Endothelial cell of coronary artery (primary cell): ENCODE data around the gene CCT8L2. TPM values are rescaled to one million over a fixed set of nuclear protein-coding genes. Genes with fewer than 3 reads are reported as not detected.

Experiments
- total RNA-seq: library from RNA; depleted of rRNA; stranded (reverse); fragments of >200 nt; gene quantifications from 2 replicates; pipeline ENCODE4 v1.2.3, GENCODE V29; 2014

Gene CCT8L2, protein sequence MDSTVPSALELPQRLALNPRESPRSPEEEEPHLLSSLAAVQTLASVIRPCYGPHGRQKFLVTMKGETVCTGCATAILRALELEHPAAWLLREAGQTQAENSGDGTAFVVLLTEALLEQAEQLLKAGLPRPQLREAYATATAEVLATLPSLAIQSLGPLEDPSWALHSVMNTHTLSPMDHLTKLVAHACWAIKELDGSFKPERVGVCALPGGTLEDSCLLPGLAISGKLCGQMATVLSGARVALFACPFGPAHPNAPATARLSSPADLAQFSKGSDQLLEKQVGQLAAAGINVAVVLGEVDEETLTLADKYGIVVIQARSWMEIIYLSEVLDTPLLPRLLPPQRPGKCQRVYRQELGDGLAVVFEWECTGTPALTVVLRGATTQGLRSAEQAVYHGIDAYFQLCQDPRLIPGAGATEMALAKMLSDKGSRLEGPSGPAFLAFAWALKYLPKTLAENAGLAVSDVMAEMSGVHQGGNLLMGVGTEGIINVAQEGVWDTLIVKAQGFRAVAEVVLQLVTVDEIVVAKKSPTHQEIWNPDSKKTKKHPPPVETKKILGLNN
- total RNA-seq: not detected in 2 replicates

DNA sequence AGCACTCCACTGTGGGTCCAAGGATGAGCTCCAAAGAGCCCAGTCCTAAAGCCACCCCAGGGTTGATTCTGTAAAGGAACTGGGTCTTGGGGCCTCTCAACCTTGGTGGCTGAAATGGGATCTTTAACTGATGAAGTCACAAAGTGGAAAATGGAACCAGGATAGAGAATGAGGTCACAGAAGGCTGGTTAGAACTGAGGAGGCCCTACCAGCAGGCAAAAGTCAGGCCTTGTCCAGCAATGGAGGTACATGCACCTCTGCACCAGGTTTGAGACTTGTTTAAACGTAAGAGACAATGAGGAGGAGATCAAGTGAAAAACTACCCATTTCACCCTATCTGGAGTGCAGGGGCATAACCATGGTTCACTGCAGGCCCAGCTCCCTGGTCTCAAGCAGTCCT, at the start of gene CCT8L2:
CCT8L2 (minus strand) TSS at position 101 of the 400 bp plus-strand sequence. CDS start 260 bp downstream, outside the sequence.

Other genes with a start within 250 kb of the CCT8L2 start
- gene XKR3, start 232.6 kb upstream of the CCT8L2 start, total RNA-seq: not detected in 2 replicates